HL-60 (cell line): ENCODE measurements around the gene RBM45.

Experiments used
- DNase-seq, 2 experiments: peaks; one replicate each; pipeline ENCODE4 v3.0.0-alpha.2; 2010 to 2020; ENCODE audit warnings: low read depth in 1 of 2, low spot score in 1 of 2
- H3K27ac ChIP-seq: fragments of 250-450 bp; sonication (Bioruptor Pico); replicated peaks from 2 replicates; pipeline ENCODE4 v1.5.1; 2020; ENCODE audit warnings: mild to moderate bottlenecking, moderate library complexity
- H3K27me3 ChIP-seq: fragments of 250-450 bp; sonication (Bioruptor Pico); 2 replicates; pipeline ENCODE4 v1.5.1; 2021; ENCODE audit warnings: mild to moderate bottlenecking, moderate library complexity; ENCODE audit not compliant: insufficient read depth, poor library complexity, severe bottlenecking
- H3K4me3 ChIP-seq: replicated peaks from 2 replicates; pipeline ENCODE4 v1.5.1; 2011; ENCODE audit warnings: mild to moderate bottlenecking, control low read depth, low read length; ENCODE audit not compliant: insufficient read depth
- CTCF ChIP-seq: IDR thresholded peaks from one replicate; pipeline ENCODE4 v1.5.1; 2011; ENCODE audit warnings: low read length, control low read depth, inconsistent platforms; ENCODE audit not compliant: insufficient read depth
- GABPA ChIP-seq: IDR thresholded peaks from 2 replicates; pipeline ENCODE4 v1.6.1; 2012; ENCODE audit warnings: low read depth
- POLR2AphosphoS5 ChIP-seq: IDR thresholded peaks from 2 replicates; pipeline ENCODE4 v1.6.1; 2012; ENCODE audit warnings: low read depth
- REST ChIP-seq: IDR thresholded peaks from 2 replicates; pipeline ENCODE4 v1.6.1; 2012; ENCODE audit warnings: low read depth; ENCODE audit not compliant: insufficient replicate concordance
- SPI1 ChIP-seq: IDR thresholded peaks from 2 replicates; pipeline ENCODE4 v1.6.1; 2012; ENCODE audit warnings: low read depth, mild to moderate bottlenecking, borderline replicate concordance

The RBM45 gene

GRCh38 chr2:178072383-178073301 lies 39.6 kb upstream of the RBM45 start, which contains the start of gene PDE11A:
PDE11A (minus strand) TSS chr2:178072777; CDS start chr2:178072437, 340 bp downstream.
- DNase-seq, result peak in 1 of 2 experiments; percentile 18
- H3K4me3 ChIP-seq, result peak within 1 kb of the TSS; percentile 6; the same call in 1 of the 2 replicates
- TF ChIP-seq GABPA (no peak), CTCF (no peak), POLR2AphosphoS5 (no peak), REST (no peak), SPI1 (no peak)
- H3K27ac ChIP-seq, result no peak within 1 kb of the TSS
- peaks cover 12% of the 10 kb centered on the region for H3K27me3 ChIP-seq

- Histone ChIP-seq H3K4me3 (no peak overlapping the region), H3K27me3 (peaks cover 16% of the 10 kb centered on the region), H3K27ac (no peak overlapping the region)
- TF ChIP-seq SPI1 (no peak), CTCF (no peak), POLR2AphosphoS5 (no peak), REST (no peak), GABPA (no peak)
- DNase-seq, result no peak
These were observed 37.9 kb upstream of the RBM45 start for GRCh38 chr2:178074123-178075005.

GRCh38 chr2:178075006-178075326 lies 37.3 kb upstream of the RBM45 start:
- Histone ChIP-seq H3K4me3 (no peak overlapping the region), H3K27me3 (peaks cover 12% of the 10 kb centered on the region), H3K27ac (no peak overlapping the region)
- TF ChIP-seq POLR2AphosphoS5 (no peak), CTCF (no peak), REST (no peak), SPI1 (no peak), GABPA (no peak)
- no peak for DNase-seq
